HAP-1 (cell line): ENCODE results near the gene SMAP2.
"Not testable (repeated sequence)": the region's sequence is repeated elsewhere in the genome, so short reads cannot be mapped to it uniquely, and the experiment has no call there.

Source experiments
- DNase-seq, 2 experiments: peaks; one replicate each; pipeline ENCODE4 v3.0.0-alpha.2; 2016 to 2020; ENCODE audit warnings: low spot score in 2 of 2
- H3K27me3 ChIP-seq: fragments of 250-450 bp; sonication (Bioruptor Pico); 2 replicates; pipeline ENCODE4 v1.5.1; 2020; ENCODE audit warnings: low read depth, mild to moderate bottlenecking, moderate library complexity
- H3K36me3 ChIP-seq: fragments of 250-450 bp; sonication (Bioruptor Pico); replicated peaks from 2 replicates; pipeline ENCODE4 v1.5.1; 2020; ENCODE audit warnings: mild to moderate bottlenecking
- H3K4me1 ChIP-seq: fragments of 250-450 bp; sonication (Bioruptor Pico); 2 replicates; pipeline ENCODE4 v1.5.1; 2020; ENCODE audit warnings: mild to moderate bottlenecking
- H3K4me3 ChIP-seq: fragments of 250-450 bp; sonication (Bioruptor Pico); 2 replicates; pipeline ENCODE4 v1.5.1; 2020; ENCODE audit warnings: mild to moderate bottlenecking, moderate library complexity
- H3K9me3 ChIP-seq: fragments of 250-450 bp; sonication (Bioruptor Pico); 2 replicates; pipeline ENCODE4 v1.5.1; 2020; ENCODE audit warnings: mild to moderate bottlenecking, moderate library complexity
- in situ Hi-C: fragments of 300-500 bp; cut with MboI; formaldehyde crosslinking; loops from 3 replicates; pipeline ENCODE4 v1.14.3; 2020; ENCODE audit warnings: low sequenced_read_pairs, inconsistent platforms, mixed read lengths

SMAP2 gene

DNA sequence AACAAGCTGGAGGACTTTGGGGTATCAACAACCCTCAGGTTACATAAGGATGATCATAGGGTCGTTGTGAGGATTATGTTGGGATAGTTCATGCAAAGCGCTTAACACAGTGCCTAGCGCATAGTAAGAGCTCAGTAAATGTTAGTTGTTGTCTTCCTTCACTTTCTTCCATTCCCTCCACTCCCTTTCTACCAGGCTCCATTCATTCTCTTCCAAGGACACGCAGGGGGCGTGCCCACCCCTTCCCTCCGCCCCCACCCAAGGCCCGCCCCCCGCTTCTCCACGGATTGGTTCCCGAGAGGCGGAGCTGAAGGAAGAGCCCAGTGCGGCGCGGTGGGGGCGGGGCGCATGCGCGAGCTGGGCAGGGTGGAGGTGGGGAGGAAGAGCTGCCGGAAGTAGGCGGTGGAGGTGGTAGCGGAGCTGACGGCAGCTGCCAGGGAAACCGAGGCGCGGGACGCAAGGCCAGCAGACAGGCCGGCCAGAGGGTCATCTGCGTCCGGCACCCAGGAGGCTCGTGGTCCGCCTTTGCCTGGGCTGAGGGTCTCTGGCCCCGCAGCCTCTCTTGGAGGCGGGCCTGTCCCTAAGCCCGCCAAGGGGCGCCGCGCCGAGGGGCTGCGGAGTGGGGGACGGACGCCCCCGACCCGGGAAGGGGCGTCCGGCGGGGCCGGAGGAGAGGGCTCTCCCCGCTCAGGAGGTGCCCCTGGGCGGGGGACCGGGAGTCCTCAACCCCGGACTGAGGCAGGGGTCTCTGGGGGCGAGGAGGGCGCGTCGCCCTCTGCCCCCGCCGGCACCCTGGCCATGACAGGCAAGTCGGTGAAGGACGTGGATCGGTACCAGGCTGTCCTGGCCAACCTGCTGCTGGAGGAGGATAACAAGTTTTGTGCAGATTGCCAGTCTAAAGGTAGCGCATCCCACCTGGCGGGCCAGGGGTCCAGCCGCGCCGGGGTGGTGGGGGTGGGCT is at the start of gene SMAP2:
Gene SMAP2, plus strand, starts transcription at position 405 of the 961 bp plus-strand sequence. Its CDS starts 394 bp downstream, at position 799.
- H3K4me3 ChIP-seq: peak within 1 kb of the TSS; percentile 86
- peak; percentile 93 to 98 for DNase-seq
- H3K36me3 ChIP-seq: no peaks in the 10 kb centered on the region
- H3K27me3 ChIP-seq: no peaks in the 10 kb centered on the region
- no peaks in the 10 kb centered on the region for H3K9me3 ChIP-seq
- in situ Hi-C loops: no loop called here
- H3K4me1 ChIP-seq: peaks cover 4% of the 10 kb centered on the region

DNA sequence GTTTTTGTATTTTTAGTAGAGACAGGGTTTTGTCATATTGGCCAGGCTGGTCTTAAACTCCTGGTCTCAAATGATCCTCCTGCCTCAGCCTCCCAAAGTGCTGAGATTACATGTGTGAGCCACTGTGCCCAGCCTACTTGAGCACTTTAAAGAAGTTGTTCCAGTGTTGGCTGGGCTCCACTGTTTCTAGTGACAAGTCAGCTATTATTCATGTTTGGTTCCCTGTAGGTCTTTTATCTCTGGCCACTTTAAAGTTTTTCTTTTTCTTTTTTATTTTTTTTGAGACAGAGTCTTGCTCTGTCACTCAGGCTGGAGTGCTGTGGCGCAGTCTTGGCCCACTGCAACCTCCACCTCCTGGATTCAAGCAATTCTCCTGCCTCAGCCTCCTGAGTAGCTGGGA is 42.1 kb upstream of the SMAP2 start:
- H3K4me1 ChIP-seq, DNase-seq, H3K9me3 ChIP-seq, H3K27me3 ChIP-seq, H3K4me3 ChIP-seq, H3K36me3 ChIP-seq: not testable (repeated sequence)
- in situ Hi-C loops: loop anchor here (10.0 kb wide), 1 partner anchor 187 kb away; no protein-coding TSS in a partner anchor

DNA sequence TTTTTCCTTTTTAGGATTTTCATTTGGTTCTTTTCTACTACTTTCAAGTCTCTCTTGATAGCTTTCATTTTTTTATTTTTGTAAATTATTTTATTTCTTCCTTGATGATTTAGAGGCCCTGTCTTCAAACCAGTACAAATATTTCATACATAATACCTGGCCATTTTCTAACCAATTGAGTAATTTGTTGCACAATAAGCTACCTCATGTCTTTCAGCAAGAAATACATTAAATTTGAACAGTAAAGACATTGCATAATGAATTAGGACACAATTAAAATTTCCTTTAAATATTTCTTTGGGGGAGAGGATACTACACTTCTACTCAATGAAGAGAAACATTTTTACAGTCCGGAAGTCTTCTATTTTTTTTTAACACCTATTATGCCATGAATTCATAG is 40.8 kb upstream of the SMAP2 start:
- Histone ChIP-seq H3K4me1 (no peaks in the 10 kb centered on the region), H3K27me3 (no peaks in the 10 kb centered on the region), H3K9me3 (no peaks in the 10 kb centered on the region), H3K36me3 (no peaks in the 10 kb centered on the region), H3K4me3 (no peak overlapping the region)
- DNase-seq: no peak
- in situ Hi-C loops: loop anchor here (10.0 kb wide), 1 partner anchor 188 kb away; no protein-coding TSS in a partner anchor

GRCh38 chr1:40337443-40337842 is 36.1 kb upstream of the SMAP2 start:
- H3K4me3 ChIP-seq: no peak overlapping the region
- H3K9me3 ChIP-seq: no peaks in the 10 kb centered on the region
- no peaks in the 10 kb centered on the region for H3K36me3 ChIP-seq
- in situ Hi-C loops: loop anchor here (5.0 to 10.0 kb wide), 2 partner anchors 193 to 255 kb away; no protein-coding TSS in a partner anchor
- peaks cover 8% of the 10 kb centered on the region for H3K4me1 ChIP-seq
- H3K27me3 ChIP-seq: no peaks in the 10 kb centered on the region
- DNase-seq: no peak

DNA sequence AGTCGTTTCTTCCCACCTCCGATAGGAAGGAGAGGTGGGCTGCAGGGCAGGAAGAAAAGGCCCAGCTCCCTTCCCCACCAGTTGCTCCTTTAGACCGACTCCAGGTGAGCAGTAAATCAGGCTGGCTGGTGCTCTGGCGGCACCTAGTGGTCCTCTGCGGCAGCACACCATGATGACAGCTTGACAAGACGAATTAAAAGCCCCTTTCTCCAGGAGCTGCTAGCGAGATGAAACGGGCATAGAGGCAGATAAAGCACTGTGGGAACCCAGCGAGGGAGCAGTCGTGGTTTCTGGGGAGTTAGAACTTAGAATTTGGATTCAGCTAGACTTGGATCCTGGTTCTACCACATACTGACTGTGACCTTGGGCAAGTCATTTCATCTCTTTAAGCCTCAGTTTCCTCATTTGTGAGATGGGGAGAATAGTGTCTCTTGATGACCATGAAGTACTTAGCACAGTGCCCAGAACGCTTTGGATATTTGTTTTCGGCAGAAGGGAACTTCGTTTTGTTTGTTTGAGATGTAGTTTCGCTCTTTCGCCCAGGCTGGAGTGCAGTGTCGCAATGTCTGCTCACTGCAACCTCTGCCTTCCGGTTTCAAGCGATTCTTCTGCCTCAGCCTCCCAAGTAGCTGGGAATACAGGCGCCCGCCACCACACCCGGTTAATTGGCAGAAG is 34.6 kb upstream of the SMAP2 start:
- peak; percentile 73 to 90 for DNase-seq
- in situ Hi-C loops: loop anchor here (5.0 to 10.0 kb wide), 2 partner anchors 194 to 257 kb away; no protein-coding TSS in a partner anchor
- Histone ChIP-seq H3K4me3 (no peak overlapping the region), H3K9me3 (no peaks in the 10 kb centered on the region), H3K27me3 (no peaks in the 10 kb centered on the region), H3K4me1 (peaks cover 8% of the 10 kb centered on the region), H3K36me3 (no peaks in the 10 kb centered on the region)

DNA sequence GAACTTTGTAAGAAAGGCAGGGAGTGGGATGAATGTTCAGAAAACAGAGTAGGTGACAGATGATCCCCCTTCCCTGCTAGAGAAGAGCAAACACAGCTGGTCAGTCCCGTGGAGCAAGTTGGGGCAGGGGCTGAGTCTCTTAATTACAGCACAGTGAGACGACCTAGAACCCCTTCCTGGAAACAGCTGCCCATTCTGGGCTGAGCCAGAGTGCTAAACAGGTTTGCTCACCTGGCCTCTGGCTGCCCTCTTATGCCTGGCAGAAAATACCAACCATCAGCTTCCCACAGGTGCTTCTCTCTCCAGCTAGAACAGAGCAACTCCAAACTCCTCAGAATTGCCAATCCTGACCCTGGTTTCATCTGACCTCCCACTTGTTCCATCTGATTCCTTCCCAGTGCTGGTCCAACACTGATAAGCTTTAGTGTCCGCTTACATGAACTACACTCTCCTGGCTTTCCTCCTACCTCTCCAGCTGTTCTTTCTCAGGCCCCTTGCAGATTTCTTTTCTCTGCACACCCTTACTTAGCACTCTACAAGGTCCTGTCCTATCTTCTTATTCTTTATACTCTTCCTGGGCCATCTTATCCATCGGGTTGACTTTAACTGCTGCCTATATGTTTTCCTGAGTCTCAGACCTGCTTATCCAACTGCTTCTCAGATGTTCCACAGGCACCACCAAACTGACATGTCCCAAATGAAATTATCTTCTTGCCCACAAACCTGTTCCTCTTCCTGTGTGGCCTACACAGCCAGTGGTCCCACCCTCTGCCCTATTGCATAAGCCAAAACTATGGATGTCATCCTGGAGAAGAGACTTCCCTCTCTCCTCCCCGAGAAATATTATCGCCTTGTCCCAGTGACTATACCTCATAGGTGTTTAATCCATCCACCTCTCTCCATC is 33.9 kb upstream of the SMAP2 start:
- H3K9me3 ChIP-seq: no peaks in the 10 kb centered on the region
- H3K4me1 ChIP-seq: peaks cover 8% of the 10 kb centered on the region
- DNase-seq: no peak
- H3K27me3 ChIP-seq: no peaks in the 10 kb centered on the region
- in situ Hi-C loops: loop anchor here (5.0 to 10.0 kb wide), 2 partner anchors 195 to 257 kb away; no protein-coding TSS in a partner anchor
- no peak overlapping the region for H3K4me3 ChIP-seq
- H3K36me3 ChIP-seq: no peaks in the 10 kb centered on the region

DNA sequence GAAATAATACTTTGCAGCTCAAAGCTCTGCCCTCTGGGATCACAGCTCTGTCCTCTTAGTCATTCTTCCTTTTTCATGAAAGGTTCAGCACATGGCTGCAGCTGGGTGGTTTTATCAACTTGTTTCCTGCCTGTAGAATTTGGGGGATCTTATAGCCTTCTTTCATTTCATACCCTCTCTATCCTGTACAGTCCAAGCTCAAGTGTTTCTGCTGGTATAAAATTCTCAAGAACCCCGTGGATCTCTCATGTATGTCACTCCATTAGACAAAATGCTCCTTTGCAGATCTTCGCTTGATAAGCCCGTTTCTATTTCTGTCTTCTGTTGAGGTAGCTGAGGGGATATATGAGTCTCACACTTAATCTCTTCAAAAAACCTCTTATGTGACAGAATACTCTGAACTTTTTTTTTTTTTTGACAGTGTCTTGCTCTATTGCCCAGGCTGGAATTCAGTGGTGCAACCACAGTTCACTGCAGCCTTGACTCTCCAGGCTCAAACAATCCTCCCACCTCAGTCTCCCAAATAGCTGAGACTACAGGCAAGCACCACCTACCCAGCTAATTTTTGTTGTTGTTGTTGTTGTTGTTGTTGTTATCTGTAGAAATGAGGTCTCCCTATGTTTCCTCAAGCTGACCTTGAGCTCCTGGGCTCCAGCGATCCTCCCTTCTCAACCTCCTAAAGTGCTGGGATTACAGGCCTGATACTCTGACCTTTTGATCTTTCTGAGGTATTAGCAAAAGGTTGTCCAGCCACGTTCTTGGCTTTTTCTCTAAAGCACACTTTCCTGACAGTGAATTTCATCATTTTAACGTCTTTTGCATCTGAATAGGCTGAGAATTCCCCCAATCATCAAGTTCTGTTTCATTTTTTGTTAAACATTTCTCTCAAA is 31.8 kb upstream of the SMAP2 start:
- H3K4me1 ChIP-seq: peaks cover 8% of the 10 kb centered on the region
- DNase-seq: no peak
- in situ Hi-C loops: no loop called here

DNA sequence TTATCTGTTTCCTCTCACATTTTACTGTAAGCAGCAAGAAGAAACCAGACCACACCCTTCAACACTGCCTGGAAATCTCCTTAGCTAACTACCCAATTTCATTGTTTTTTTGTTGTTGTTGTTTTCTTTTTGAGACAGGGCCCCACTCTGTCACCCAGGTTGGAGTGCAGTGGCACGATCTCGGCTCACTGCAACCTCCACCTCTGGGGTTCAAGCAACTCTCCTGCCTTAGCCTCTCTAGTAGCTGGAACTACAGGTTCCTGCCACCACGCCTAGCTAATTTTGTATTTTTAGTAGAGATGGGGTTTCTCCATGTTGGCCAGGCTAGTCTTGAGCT is 31.2 kb upstream of the SMAP2 start:
- H3K4me1 ChIP-seq, H3K27me3 ChIP-seq, in situ Hi-C loops: not testable (repeated sequence)

More for the DNA sequence above, 31.8 kb upstream of the SMAP2 start:
- Histone ChIP-seq H3K4me3 (no peak overlapping the region), H3K27me3 (no peaks in the 10 kb centered on the region), H3K9me3 (no peaks in the 10 kb centered on the region), H3K36me3 (no peaks in the 10 kb centered on the region)

GRCh38 chr1:40344597-40344996 is 28.9 kb upstream of the SMAP2 start:
- no peaks in the 10 kb centered on the region for H3K9me3 ChIP-seq
- H3K27me3 ChIP-seq: no peaks in the 10 kb centered on the region
- H3K4me3 ChIP-seq: no peak overlapping the region
- in situ Hi-C loops: no loop called here
- peaks cover 6% of the 10 kb centered on the region for H3K4me1 ChIP-seq
- no peaks in the 10 kb centered on the region for H3K36me3 ChIP-seq
- peak in 1 of 2 experiments; percentile 41 for DNase-seq

More for the DNA sequence above, 31.2 kb upstream of the SMAP2 start:
- H3K4me3 ChIP-seq, H3K36me3 ChIP-seq, DNase-seq, H3K9me3 ChIP-seq: not testable (repeated sequence)

- H3K4me3 ChIP-seq: no peak overlapping the region
- no peaks in the 10 kb centered on the region for H3K9me3 ChIP-seq
- no peaks in the 10 kb centered on the region for H3K4me1 ChIP-seq
- no peaks in the 10 kb centered on the region for H3K27me3 ChIP-seq
- DNase-seq: no peak
- in situ Hi-C loops: no loop called here
- no peaks in the 10 kb centered on the region for H3K36me3 ChIP-seq
Observed at GRCh38 chr1:40350391-40350790, 23.1 kb upstream of the SMAP2 start.

GRCh38 chr1:40351124-40351523 is 22.4 kb upstream of the SMAP2 start:
- H3K9me3 ChIP-seq: no peaks in the 10 kb centered on the region
- in situ Hi-C loops: no loop called here
- no peak overlapping the region for H3K4me3 ChIP-seq
- H3K27me3 ChIP-seq: no peaks in the 10 kb centered on the region
- DNase-seq: no peak
- H3K36me3 ChIP-seq: no peaks in the 10 kb centered on the region
- no peaks in the 10 kb centered on the region for H3K4me1 ChIP-seq

DNA sequence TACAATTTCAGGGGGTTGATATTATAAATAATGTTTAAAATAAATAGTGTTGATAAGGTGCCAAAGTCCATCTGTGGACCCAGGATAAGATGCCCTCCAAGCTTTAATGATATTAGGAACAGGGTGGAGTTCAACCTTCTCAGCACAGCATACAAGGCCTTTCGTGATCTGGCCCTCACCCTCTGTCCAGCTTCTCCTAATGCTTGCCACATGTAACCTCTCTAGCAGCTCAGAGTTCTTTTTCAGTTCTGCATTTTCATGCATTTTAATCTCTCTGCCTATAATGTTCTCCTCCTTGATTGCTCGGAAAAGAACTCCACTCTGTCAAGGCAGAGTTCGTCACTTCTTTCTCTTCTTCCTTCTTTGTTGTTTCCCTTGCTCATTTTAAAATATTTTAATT is 21.4 kb upstream of the SMAP2 start:
- no peaks in the 10 kb centered on the region for H3K4me1 ChIP-seq
- no peaks in the 10 kb centered on the region for H3K27me3 ChIP-seq
- no peak overlapping the region for H3K4me3 ChIP-seq
- peaks cover 2% of the 10 kb centered on the region; the same call in 1 of the 2 replicates for H3K9me3 ChIP-seq
- DNase-seq: no peak
- H3K36me3 ChIP-seq: no peaks in the 10 kb centered on the region
- in situ Hi-C loops: no loop called here
